ENCODE results near the gene CFAP299. TPM values are rescaled to one million over a fixed set of nuclear protein-coding genes. Genes with fewer than 3 reads are reported as not detected.

The CFAP299 gene
- total RNA-seq, 1 experiment from 2014 or later = not detected

DNA sequence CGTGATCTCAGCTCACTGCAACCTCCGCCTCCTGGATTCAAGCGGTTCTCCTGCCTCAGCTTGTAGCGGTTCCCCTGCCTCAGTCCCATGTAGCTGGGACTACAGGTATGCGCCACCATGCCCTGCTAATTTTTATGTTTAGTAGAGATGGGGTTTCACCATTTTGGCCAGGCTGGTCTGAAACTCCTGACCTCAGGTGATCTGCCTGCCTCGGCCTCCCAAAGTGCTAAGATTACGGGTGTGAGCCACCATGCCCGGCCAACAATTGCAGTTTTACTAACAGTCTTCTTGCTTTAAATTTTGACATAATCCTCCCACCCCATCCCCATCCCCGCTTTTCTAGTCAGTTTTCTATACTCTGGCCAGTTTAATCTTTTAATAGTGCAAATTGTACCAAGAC is 112.0 kb downstream of the CFAP299 start:
- Histone ChIP-seq H3K9me3 (ENCODE audit: control insufficient read depth in 1 of 2, insufficient read depth in 1 of 2, low read depth in 1 of 2, low read length in 2 of 2) (no peaks in the 10 kb centered on the region), H3K79me2 (ENCODE audit: insufficient read depth, low read length) (no peaks in the 10 kb centered on the region), H3K27ac (ENCODE audit: low read depth, low read length) (no peak overlapping the region), H3K4me2 (ENCODE audit: low read length) (no peak overlapping the region), H3K27me3 (ENCODE audit: insufficient read depth, low read length) (no peaks in the 10 kb centered on the region), H3K4me1 (ENCODE audit: control insufficient read depth in 1 of 2, insufficient read depth in 2 of 2, low read length in 2 of 2) (no peaks in the 10 kb centered on the region), H2AFZ (ENCODE audit: low read depth, low read length, poor library complexity, severe bottlenecking) (no peak overlapping the region), H3K9me2 (ENCODE audit: insufficient read depth) (no peaks in the 10 kb centered on the region), H4K20me1 (ENCODE audit: insufficient read depth) (no peaks in the 10 kb centered on the region), H3K36me3 (ENCODE audit: control insufficient read depth in 1 of 2, insufficient read depth in 2 of 2, low read length in 2 of 2) (no peaks in the 10 kb centered on the region), H3K4me3 (replicated peaks in 1 of 2; ENCODE audit: low read depth in 1 of 2, low read length in 2 of 2) (no peak overlapping the region), H3K9ac (ENCODE audit: low read length) (no peak overlapping the region)
- DNase-seq (ENCODE audit: low read depth, low spot score) (no peak), ATAC-seq (no peak)
- intact Hi-C loops (cut with micrococcal nuclease) = no loop called here
- TF ChIP-seq SIN3A (IDR thresholded peaks at IDR 0.05; ENCODE audit: low read depth) = no peak
- TF ChIP-seq CBX3 (IDR thresholded peaks at IDR 0.05; ENCODE audit: low read depth) = no peak
- TF ChIP-seq, protein P1, sequence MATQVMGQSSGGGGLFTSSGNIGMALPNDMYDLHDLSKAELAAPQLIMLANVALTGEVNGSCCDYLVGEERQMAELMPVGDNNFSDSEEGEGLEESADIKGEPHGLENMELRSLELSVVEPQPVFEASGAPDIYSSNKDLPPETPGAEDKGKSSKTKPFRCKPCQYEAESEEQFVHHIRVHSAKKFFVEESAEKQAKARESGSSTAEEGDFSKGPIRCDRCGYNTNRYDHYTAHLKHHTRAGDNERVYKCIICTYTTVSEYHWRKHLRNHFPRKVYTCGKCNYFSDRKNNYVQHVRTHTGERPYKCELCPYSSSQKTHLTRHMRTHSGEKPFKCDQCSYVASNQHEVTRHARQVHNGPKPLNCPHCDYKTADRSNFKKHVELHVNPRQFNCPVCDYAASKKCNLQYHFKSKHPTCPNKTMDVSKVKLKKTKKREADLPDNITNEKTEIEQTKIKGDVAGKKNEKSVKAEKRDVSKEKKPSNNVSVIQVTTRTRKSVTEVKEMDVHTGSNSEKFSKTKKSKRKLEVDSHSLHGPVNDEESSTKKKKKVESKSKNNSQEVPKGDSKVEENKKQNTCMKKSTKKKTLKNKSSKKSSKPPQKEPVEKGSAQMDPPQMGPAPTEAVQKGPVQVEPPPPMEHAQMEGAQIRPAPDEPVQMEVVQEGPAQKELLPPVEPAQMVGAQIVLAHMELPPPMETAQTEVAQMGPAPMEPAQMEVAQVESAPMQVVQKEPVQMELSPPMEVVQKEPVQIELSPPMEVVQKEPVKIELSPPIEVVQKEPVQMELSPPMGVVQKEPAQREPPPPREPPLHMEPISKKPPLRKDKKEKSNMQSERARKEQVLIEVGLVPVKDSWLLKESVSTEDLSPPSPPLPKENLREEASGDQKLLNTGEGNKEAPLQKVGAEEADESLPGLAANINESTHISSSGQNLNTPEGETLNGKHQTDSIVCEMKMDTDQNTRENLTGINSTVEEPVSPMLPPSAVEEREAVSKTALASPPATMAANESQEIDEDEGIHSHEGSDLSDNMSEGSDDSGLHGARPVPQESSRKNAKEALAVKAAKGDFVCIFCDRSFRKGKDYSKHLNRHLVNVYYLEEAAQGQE (IDR thresholded peaks at IDR 0.05; ENCODE audit: low read depth) = no peak
- no peak for TF ChIP-seq SRF (IDR thresholded peaks at IDR 0.05; ENCODE audit: low read depth)
- no peak for TF ChIP-seq EGR1 (IDR thresholded peaks at IDR 0.05; ENCODE audit: low read depth)
- TF ChIP-seq RAD21 (IDR thresholded peaks at IDR 0.05; ENCODE audit: low read depth) = no peak
- no peak for TF ChIP-seq TCF7L2 (IDR thresholded peaks at IDR 0.05; ENCODE audit: borderline replicate concordance, extremely low read depth, insufficient read depth, insufficient read length)
- no peak for TF ChIP-seq ZNF274 (IDR thresholded peaks at IDR 0.05; ENCODE audit: low read depth, low read length)
- no peak for TF ChIP-seq FOSL1 (IDR thresholded peaks at IDR 0.05; ENCODE audit: low read depth)
- TF ChIP-seq EZH2 (IDR thresholded peaks at IDR 0.05) = no peak
- no peak for TF ChIP-seq ELF1 (IDR thresholded peaks at IDR 0.05; ENCODE audit: borderline replicate concordance, low read depth)
- TF ChIP-seq ZFX (IDR thresholded peaks at IDR 0.05) = no peak
- TF ChIP-seq JUND (IDR thresholded peaks at IDR 0.05) = no peak
- CTCF ChIA-PET = no interaction called here
- POLR2A ChIA-PET = no interaction called here
- RAD21 ChIA-PET (ENCODE audit: low non-redundant PET in 1 of 2, low total read pairs in 2 of 2, uncharacterized antibody in 2 of 2, unreplicated experiment in 2 of 2) = no interaction called here
- no TSS peak for BruUV-seq (replicated peaks)

All from HCT116 (cell line).